Suprapubic skin (tissue), 4 donors: ENCODE data around the gene PRKCE. TPM values are rescaled to one million over a fixed set of nuclear protein-coding genes. Genes with fewer than 3 reads are reported as not detected.

Experiments
- DNase-seq, 2 donors: peaks; one replicate each; pipeline ENCODE4 v3.0.0-alpha.2; 2019; ENCODE audit warnings: low spot score in 2 of 2
- H3K27ac ChIP-seq: fragments of 200-600 bp; sonication (generic); one replicate; pipeline ENCODE4 v1.5.1; 2019
- H3K27me3 ChIP-seq: fragments of 200-600 bp; sonication (generic); one replicate; pipeline ENCODE4 v1.5.1; 2019
- H3K36me3 ChIP-seq: fragments of 200-600 bp; sonication (generic); one replicate; pipeline ENCODE4 v1.5.1; 2019
- H3K4me1 ChIP-seq: fragments of 200-600 bp; sonication (generic); one replicate; pipeline ENCODE4 v1.5.1; 2019
- H3K4me3 ChIP-seq: fragments of 200-600 bp; sonication (generic); one replicate; pipeline ENCODE4 v1.5.1; 2019; ENCODE audit warnings: mild to moderate bottlenecking
- H3K9me3 ChIP-seq: fragments of 200-600 bp; sonication (generic); one replicate; pipeline ENCODE4 v1.5.1; 2019
- CTCF ChIP-seq, 2 donors: fragments of 200-600 bp in 1 of 2; fragments of 450-650 bp in 1 of 2; sonication (generic) in 1 of 2; IDR thresholded peaks; one replicate each; pipeline ENCODE4 v1.5.1; 2016 to 2019; ENCODE audit warnings: antibody characterized with exemption in 2 of 2, mild to moderate bottlenecking in 1 of 2, moderate library complexity in 1 of 2
- EP300 ChIP-seq: sonication (generic); formaldehyde crosslinking; IDR thresholded peaks from one replicate; pipeline ENCODE4 v1.6.1; 2017; ENCODE audit warnings: antibody characterized with exemption
- POLR2A ChIP-seq, 2 donors: fragments of 450-650 bp; IDR thresholded peaks; one replicate each; pipeline ENCODE4 v1.6.1; 2017; ENCODE audit warnings: antibody characterized with exemption in 2 of 2, mild to moderate bottlenecking in 2 of 2, moderate library complexity in 2 of 2
- POLR2AphosphoS5 ChIP-seq, 3 donors: sonication (generic); formaldehyde crosslinking; IDR thresholded peaks; one replicate each; pipeline ENCODE4 v1.6.1; 2017; ENCODE audit warnings: antibody characterized with exemption in 3 of 3
- whole genome bisulfite sequencing: methylation state at CpG from one replicate; pipeline ENCODE4 v1.1.5; 2018; 5-methylcytosine and 5-hydroxymethylcytosine counted together
- total RNA-seq, 4 donors: library from RNA; depleted of rRNA; stranded (reverse); fragments of >200 nt; gene quantifications; one replicate each; pipeline ENCODE4 v1.1.0, GENCODE V29; 2016

The PRKCE gene
- total RNA-seq, 4 donors from 2014 or later, result 7.9 to 18.3 (median 12.5) TPM

- Histone ChIP-seq H3K36me3 (peaks cover 18% of the 10 kb centered on the region), H3K27me3 (no peaks in the 10 kb centered on the region), H3K4me3 (no peak overlapping the region), H3K4me1 (no peaks in the 10 kb centered on the region), H3K9me3 (no peaks in the 10 kb centered on the region), H3K27ac (no peak overlapping the region)
- 78% methylated on average over 4 of the region's 4 CpGs for WGBS
- TF ChIP-seq POLR2A (IDR thresholded peaks at IDR 0.05) (no peak), CTCF (IDR thresholded peaks at IDR 0.05) (no peak), POLR2AphosphoS5 (IDR thresholded peaks at IDR 0.05) (no peak), EP300 (no peak)
- no peak for DNase-seq
Measured at GRCh38 chr2:45978302-45978859, 326.9 kb downstream of the PRKCE start.

- Histone ChIP-seq H3K4me1 (no peaks in the 10 kb centered on the region), H3K9me3 (no peaks in the 10 kb centered on the region), H3K27ac (no peak overlapping the region), H3K36me3 (peaks cover 18% of the 10 kb centered on the region), H3K4me3 (no peak overlapping the region), H3K27me3 (no peaks in the 10 kb centered on the region)
- WGBS, result 99% methylated on average over 4 of the region's 4 CpGs
- TF ChIP-seq CTCF (IDR thresholded peaks at IDR 0.05), result no peak
- no peak for TF ChIP-seq POLR2A (IDR thresholded peaks at IDR 0.05)
- TF ChIP-seq POLR2AphosphoS5 (IDR thresholded peaks at IDR 0.05), result no peak
- TF ChIP-seq EP300, result no peak
- DNase-seq, result no peak
Measured at GRCh38 chr2:45979065-45979464, 327.6 kb downstream of the PRKCE start.

GRCh38 chr2:45980161-45980865 lies 328.8 kb downstream of the PRKCE start:
- H3K27me3 ChIP-seq, result no peaks in the 10 kb centered on the region
- no peak overlapping the region for H3K4me3 ChIP-seq
- no peaks in the 10 kb centered on the region for H3K4me1 ChIP-seq
- TF ChIP-seq POLR2A (IDR thresholded peaks at IDR 0.05) (no peak), CTCF (IDR thresholded peaks at IDR 0.05) (no peak), POLR2AphosphoS5 (IDR thresholded peaks at IDR 0.05) (no peak)
- DNase-seq, result no peak
- no peaks in the 10 kb centered on the region for H3K9me3 ChIP-seq
- H3K36me3 ChIP-seq, result peaks cover 18% of the 10 kb centered on the region
- H3K27ac ChIP-seq, result no peak overlapping the region
- 76% methylated on average over 11 of the region's 11 CpGs for WGBS

GRCh38 chr2:45981384-45981930 lies 330.0 kb downstream of the PRKCE start:
- no peak overlapping the region for H3K27ac ChIP-seq
- peaks cover 18% of the 10 kb centered on the region for H3K36me3 ChIP-seq
- WGBS, result 86% methylated on average over 4 of the region's 4 CpGs

More at GRCh38 chr2:45981384-45981930, 330.0 kb downstream of the PRKCE start:
- no peaks in the 10 kb centered on the region for H3K9me3 ChIP-seq
- TF ChIP-seq CTCF (IDR thresholded peaks at IDR 0.05) (no peak), EP300 (no peak), POLR2A (IDR thresholded peaks at IDR 0.05) (no peak), POLR2AphosphoS5 (IDR thresholded peaks at IDR 0.05) (no peak)
- DNase-seq, result no peak
- no peak overlapping the region for H3K4me3 ChIP-seq
- H3K4me1 ChIP-seq, result no peaks in the 10 kb centered on the region
- no peaks in the 10 kb centered on the region for H3K27me3 ChIP-seq
